HG03066 (cell line): Measurements from ENCODE around the gene FOXP1.

ENCODE experiments used
- ATAC-seq: cut with Tn5 transposase; IDR thresholded peaks from one replicate; pipeline ENCODE4 v1.9.1; 2021; ENCODE audit warnings: low read depth; ENCODE audit not compliant: unreplicated experiment

The FOXP1 gene

DNA sequence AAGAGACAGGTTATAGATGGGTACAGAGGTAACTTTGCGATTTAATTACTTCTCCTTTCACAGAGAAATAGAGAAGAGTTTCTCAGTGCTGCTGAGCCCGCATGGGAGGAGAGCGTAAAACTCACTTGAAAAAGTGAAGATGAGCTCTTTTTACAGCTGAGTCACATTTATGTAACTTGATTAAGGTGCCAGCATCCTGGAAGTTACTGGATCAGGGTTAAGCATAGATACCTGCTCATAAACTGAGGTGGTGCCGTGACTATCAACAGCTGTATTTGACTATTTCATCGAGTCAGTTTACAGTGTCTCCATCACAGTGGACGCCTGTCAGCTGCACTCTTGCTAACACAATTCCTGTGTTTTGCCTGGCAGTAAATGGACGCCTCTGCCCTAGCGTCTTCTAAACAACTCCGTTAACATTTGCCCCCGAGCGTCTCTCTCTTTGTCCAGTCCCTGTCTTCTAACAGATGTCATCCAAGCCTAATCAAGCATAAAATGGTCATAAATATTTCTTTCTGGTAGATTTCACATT, 414.6 kb downstream of the FOXP1 start:
- ATAC-seq, result no peak

- ATAC-seq, result no peak
These were observed 415.3 kb downstream of the FOXP1 start for GRCh38 chr3:71168121-71168721.

GRCh38 chr3:71166339-71167240, 416.9 kb downstream of the FOXP1 start:
- ATAC-seq, result no peak

DNA sequence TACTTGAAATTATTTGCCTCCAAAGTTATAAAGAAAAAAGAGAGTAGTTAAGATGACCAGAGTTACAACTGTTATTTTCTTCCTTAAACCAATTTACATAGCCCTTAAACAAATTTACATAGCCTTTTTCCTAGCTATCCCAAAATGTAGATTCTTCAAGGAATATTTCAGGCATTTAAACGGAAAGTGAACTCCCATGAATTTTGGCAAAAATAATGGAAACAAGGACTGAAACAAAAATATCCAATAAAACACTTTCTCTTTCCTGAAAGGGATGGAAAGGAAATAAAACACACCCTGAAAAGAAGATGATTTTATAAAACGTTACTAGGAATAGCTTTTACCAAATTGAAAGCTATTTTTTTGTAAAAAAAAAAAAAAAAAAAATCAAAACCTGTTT, 418.6 kb downstream of the FOXP1 start:
- no peak for ATAC-seq

GRCh38 chr3:71163198-71163918, 420.2 kb downstream of the FOXP1 start:
- no peak for ATAC-seq

GRCh38 chr3:71162221-71162620, 421.3 kb downstream of the FOXP1 start:
- ATAC-seq, result no peak

DNA sequence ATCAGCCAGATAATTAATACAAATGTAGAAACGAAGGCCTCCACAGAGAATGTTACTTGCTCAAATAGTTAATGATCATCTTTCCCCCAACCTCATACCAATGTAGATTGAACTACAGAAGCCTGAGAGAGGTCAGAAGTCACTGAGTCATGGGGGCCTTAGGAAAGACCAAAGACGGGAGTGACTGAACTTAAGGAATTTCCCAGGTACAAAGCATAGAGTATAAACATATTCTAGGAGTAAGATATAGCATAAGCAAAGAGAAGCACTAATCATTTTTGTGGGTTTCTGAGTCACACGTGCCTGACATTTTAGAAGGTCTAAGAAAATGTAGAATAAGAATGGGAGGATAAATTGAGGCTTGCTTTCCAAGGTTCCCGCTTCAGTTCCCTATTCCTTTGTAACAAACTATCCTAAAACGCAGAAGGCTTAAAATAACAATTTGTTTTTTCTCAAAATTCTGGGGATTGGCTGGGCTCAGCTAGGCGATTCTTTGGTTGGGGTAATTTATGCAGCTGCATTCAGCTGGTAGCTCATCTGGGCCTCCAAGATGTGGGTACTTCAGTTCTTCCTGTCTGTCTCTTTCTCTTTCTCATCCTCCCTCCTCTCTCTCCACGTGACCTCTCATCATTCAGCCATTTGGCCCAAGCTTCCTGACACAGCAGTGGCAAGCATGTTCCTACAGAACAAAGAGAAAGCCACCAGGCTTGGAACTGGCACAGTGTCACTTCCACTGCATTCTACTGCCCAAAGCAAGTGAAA, 422.6 kb downstream of the FOXP1 start:
- ATAC-seq, result no peak

DNA sequence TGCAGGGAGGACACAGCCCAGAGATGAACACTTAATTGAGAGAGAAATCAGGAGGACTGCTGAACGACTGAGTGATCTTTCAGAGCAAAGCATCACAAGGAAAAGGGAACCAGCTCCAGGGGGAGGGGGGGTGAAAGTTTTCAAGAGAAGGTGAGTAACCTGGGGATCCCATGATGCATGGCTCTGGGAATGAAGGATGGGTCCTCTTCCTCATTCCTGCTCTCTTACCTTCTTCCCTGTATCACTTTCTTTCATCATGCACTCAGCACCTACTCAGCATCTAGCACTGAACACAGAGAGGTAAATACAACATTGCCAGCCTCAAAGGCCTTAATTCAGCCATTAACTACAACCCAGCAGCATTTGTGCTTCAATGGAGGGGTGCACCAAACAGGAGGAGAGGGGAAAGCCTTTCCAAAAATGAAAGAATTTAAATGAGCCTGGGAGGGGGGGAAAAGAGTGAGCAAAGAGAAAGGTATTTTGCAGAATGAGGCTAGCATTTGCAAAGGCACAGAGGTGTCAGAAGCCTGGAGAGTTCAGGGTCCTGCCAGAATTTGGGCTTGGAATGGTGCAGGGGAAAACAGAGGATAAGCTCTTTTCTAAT, 427.4 kb downstream of the FOXP1 start:
- ATAC-seq, result no peak

DNA sequence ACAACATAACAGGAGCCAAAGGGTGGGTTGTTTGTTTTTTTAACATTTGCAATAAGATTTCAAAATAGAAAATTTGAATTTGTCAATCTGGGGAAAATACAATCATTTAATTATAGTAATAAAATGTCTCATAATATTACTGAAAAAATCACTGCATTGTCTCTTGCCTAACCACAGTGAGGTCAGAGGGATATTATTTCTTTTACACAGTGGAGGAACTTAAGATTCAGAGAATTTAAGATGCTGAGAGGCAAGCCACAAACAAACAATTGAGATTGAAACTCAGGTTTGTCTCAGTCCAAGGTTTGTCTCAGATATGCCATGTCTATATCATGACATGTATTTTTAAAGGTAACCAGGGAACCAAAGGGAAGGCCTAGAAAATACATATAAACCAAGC, 428.7 kb downstream of the FOXP1 start:
- ATAC-seq, result no peak

- ATAC-seq, result no peak
These were observed 429.8 kb downstream of the FOXP1 start for GRCh38 chr3:71153713-71154112.

GRCh38 chr3:71152892-71153265, 430.6 kb downstream of the FOXP1 start:
- no peak for ATAC-seq

GRCh38 chr3:71152039-71152891, 431.3 kb downstream of the FOXP1 start:
- ATAC-seq, result no peak

DNA sequence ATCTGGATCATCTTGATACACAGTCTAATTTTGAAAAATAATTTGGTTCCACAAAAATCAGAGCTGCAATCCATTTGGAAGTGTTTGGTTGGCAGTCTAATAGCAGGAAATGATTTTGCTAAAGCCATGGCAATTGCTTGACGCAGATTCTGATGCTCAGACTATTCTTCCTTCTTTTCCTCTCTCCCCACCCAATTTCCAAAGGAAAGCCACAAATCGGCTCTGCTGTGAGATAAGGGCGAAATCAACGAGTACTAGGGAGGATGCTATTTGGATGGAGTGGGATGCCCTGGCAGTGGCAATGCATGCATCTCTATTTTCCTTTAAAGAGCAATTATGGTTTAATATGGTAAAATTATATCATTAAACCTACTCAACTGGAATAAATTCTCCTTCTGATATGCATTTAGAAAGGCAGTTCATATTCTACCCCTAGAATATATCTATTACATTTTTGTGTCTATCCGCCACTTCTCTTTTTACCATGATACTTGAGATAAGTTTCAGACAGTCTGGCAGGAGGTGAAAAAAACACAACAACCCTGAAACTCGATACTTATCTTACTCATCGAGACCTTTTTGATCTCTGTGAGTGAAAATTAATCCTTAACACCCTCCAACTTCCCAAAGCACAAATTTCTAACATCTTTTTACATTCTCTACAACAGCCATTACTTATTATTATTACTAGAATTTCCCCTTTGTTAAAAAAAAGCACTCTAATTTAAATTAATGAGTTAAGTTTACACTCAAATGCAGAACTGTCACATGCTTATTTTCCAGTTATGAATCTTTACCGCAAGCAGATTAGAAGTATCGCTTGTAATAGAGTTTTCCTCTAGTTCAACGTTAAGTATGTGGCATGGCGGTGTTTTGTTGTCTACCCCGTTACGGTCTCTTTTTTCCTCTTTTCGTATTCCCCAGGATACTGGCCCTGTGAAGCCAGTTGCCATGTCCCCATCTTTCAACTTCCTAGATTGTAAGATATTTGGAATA, 433.3 kb downstream of the FOXP1 start:
- no peak for ATAC-seq

GRCh38 chr3:71148455-71149060, 435.0 kb downstream of the FOXP1 start:
- no peak for ATAC-seq

- no peak for ATAC-seq
These were observed 436.9 kb downstream of the FOXP1 start for GRCh38 chr3:71146673-71147072.

DNA sequence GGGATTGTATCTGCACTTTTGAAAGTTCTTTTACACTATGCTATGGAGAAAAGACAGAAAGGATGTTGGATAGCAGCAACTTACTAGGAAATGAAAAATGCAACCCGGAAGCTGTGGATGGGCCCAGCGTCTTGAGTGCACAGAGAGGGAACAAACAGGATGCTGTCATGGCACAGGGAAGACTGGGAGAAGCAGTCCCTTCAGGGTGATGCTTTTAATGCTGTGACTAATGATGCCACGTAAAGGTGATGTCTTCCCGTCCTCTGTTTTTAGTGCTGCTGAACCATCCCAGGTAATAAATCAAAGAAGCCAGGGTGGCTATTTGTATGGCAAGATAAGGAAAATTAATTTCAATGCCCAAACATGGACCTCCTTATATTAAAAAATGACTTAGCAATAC, 437.6 kb downstream of the FOXP1 start:
- no peak for ATAC-seq

GRCh38 chr3:71144525-71145253, 438.8 kb downstream of the FOXP1 start:
- ATAC-seq, result no peak
